ENCODE data around the gene RNASE13.

RNASE13 gene

GRCh38 chr14:21071225-21072030 is 36.8 kb upstream of the RNASE13 start:
- intact Hi-C loops (cut with micrococcal nuclease) = loop anchor here (1.0 kb wide), 2 partner anchors 16 to 33 kb away; no protein-coding TSS in a partner anchor
- H3K4me3 Mint-ChIP-seq = peak overlapping the region; percentile 93
- H3K4me1 Mint-ChIP-seq (ENCODE audit: low read depth) = peaks cover 67% of the 10 kb centered on the region
- H3K27me3 Mint-ChIP-seq = peaks cover 12% of the 10 kb centered on the region
- H3K9me3 Mint-ChIP-seq = no peaks in the 10 kb centered on the region
- peaks cover 69% of the 10 kb centered on the region for H3K36me3 Mint-ChIP-seq (ENCODE audit: low read depth)
- peak overlapping the region; percentile 93 for H3K27ac Mint-ChIP-seq

- Mint-ChIP-seq H3K36me3 (ENCODE audit: low read depth) (peaks cover 69% of the 10 kb centered on the region), H3K4me3 (peak overlapping the region; percentile 93), H3K27me3 (peaks cover 18% of the 10 kb centered on the region), H3K4me1 (ENCODE audit: low read depth) (peaks cover 59% of the 10 kb centered on the region), H3K9me3 (no peaks in the 10 kb centered on the region), H3K27ac (peak overlapping the region; percentile 93)
- intact Hi-C loops (cut with micrococcal nuclease) = loop anchor here (1.0 kb wide), 2 partner anchors 17 to 34 kb away; no protein-coding TSS in a partner anchor
Observed at GRCh38 chr14:21070610-21071224, 36.1 kb upstream of the RNASE13 start.

- Mint-ChIP-seq H3K4me1 (ENCODE audit: low read depth) (peaks cover 54% of the 10 kb centered on the region), H3K9me3 (no peaks in the 10 kb centered on the region), H3K36me3 (ENCODE audit: low read depth) (peaks cover 63% of the 10 kb centered on the region), H3K4me3 (peak within 1 kb of the TSS; percentile 93), H3K27ac (peak within 1 kb of the TSS; percentile 93), H3K27me3 (peaks cover 23% of the 10 kb centered on the region)
- intact Hi-C loops (cut with micrococcal nuclease) = no loop called here
Observed at GRCh38 chr14:21070083-21070609, 35.5 kb upstream of the RNASE13 start, which contains the start of gene ARHGEF40. Gene ARHGEF40, plus strand, starts transcription at chr14:21070304. Its CDS starts 93 bp downstream, at chr14:21070397.

GRCh38 chr14:21069388-21070082 is 34.9 kb upstream of the RNASE13 start:
- intact Hi-C loops (cut with micrococcal nuclease) = no loop called here
- Mint-ChIP-seq H3K9me3 (no peaks in the 10 kb centered on the region), H3K4me1 (ENCODE audit: low read depth) (peaks cover 48% of the 10 kb centered on the region), H3K27me3 (peaks cover 28% of the 10 kb centered on the region), H3K36me3 (ENCODE audit: low read depth) (peaks cover 57% of the 10 kb centered on the region), H3K27ac (peak overlapping the region; percentile 93), H3K4me3 (peak overlapping the region; percentile 86)

- Mint-ChIP-seq H3K4me1 (ENCODE audit: low read depth) (peaks cover 44% of the 10 kb centered on the region), H3K27me3 (peaks cover 28% of the 10 kb centered on the region), H3K36me3 (ENCODE audit: low read depth) (peaks cover 49% of the 10 kb centered on the region), H3K9me3 (no peaks in the 10 kb centered on the region), H3K4me3 (peak overlapping the region; percentile 86), H3K27ac (peak overlapping the region; percentile 93)
- intact Hi-C loops (cut with micrococcal nuclease) = loop anchor here (1.0 kb wide), 1 partner anchor 24 kb away; no protein-coding TSS in a partner anchor
Observed at GRCh38 chr14:21068521-21069387, 34.1 kb upstream of the RNASE13 start.

- no peak overlapping the region for H3K27ac Mint-ChIP-seq
- no peak overlapping the region for H3K4me3 Mint-ChIP-seq
- intact Hi-C loops (cut with micrococcal nuclease) = no loop called here
- peaks cover 26% of the 10 kb centered on the region for H3K4me1 Mint-ChIP-seq (ENCODE audit: low read depth)
- H3K36me3 Mint-ChIP-seq (ENCODE audit: low read depth) = peaks cover 33% of the 10 kb centered on the region
- H3K9me3 Mint-ChIP-seq = no peaks in the 10 kb centered on the region
- H3K27me3 Mint-ChIP-seq = peaks cover 38% of the 10 kb centered on the region
Observed at GRCh38 chr14:21066882-21067502, 32.4 kb upstream of the RNASE13 start.

GRCh38 chr14:21063479-21063878 is 28.9 kb upstream of the RNASE13 start:
- intact Hi-C loops (cut with micrococcal nuclease) = no loop called here
- no peak overlapping the region for H3K4me3 Mint-ChIP-seq

GRCh38 chr14:21061347-21061668 is 26.7 kb upstream of the RNASE13 start:
- Mint-ChIP-seq H3K4me1 (ENCODE audit: low read depth) (no peaks in the 10 kb centered on the region), H3K4me3 (no peak overlapping the region), H3K36me3 (ENCODE audit: low read depth) (peaks cover 6% of the 10 kb centered on the region), H3K27me3 (peaks cover 37% of the 10 kb centered on the region), H3K9me3 (no peaks in the 10 kb centered on the region), H3K27ac (no peak overlapping the region)
- intact Hi-C loops (cut with micrococcal nuclease) = no loop called here

More at GRCh38 chr14:21063479-21063878, 28.9 kb upstream of the RNASE13 start:
- Mint-ChIP-seq H3K27ac (no peak overlapping the region), H3K9me3 (no peaks in the 10 kb centered on the region), H3K4me1 (ENCODE audit: low read depth) (peaks cover 1% of the 10 kb centered on the region), H3K36me3 (ENCODE audit: low read depth) (peaks cover 10% of the 10 kb centered on the region), H3K27me3 (peaks cover 37% of the 10 kb centered on the region)

GRCh38 chr14:21060614-21061346 is 26.2 kb upstream of the RNASE13 start:
- Mint-ChIP-seq H3K27me3 (peaks cover 32% of the 10 kb centered on the region), H3K27ac (no peak overlapping the region), H3K4me1 (ENCODE audit: low read depth) (no peaks in the 10 kb centered on the region), H3K4me3 (no peak overlapping the region), H3K36me3 (ENCODE audit: low read depth) (peaks cover under 1% of the 10 kb centered on the region), H3K9me3 (no peaks in the 10 kb centered on the region)
- intact Hi-C loops (cut with micrococcal nuclease) = no loop called here

- Mint-ChIP-seq H3K27ac (no peak overlapping the region), H3K9me3 (no peaks in the 10 kb centered on the region), H3K4me3 (no peak overlapping the region), H3K36me3 (ENCODE audit: low read depth) (no peaks in the 10 kb centered on the region), H3K27me3 (peaks cover 26% of the 10 kb centered on the region), H3K4me1 (ENCODE audit: low read depth) (no peaks in the 10 kb centered on the region)
- intact Hi-C loops (cut with micrococcal nuclease) = no loop called here
Observed at GRCh38 chr14:21059842-21060613, 25.4 kb upstream of the RNASE13 start.

- intact Hi-C loops (cut with micrococcal nuclease) = no loop called here
- H3K4me1 Mint-ChIP-seq (ENCODE audit: low read depth) = no peaks in the 10 kb centered on the region
- H3K36me3 Mint-ChIP-seq (ENCODE audit: low read depth) = no peaks in the 10 kb centered on the region
- no peaks in the 10 kb centered on the region for H3K9me3 Mint-ChIP-seq
- H3K27me3 Mint-ChIP-seq = peaks cover 21% of the 10 kb centered on the region
- no peak overlapping the region for H3K4me3 Mint-ChIP-seq
- no peak overlapping the region for H3K27ac Mint-ChIP-seq
Observed at GRCh38 chr14:21058903-21059302, 24.3 kb upstream of the RNASE13 start.

Data from dendritic cell treated with granulocyte-macrophage colony-stimulating factor and Interleukin-4, amounts not matched to agents 40 ng/mL and 50 ng/mL, for 4 days (primary cell).